ENCODE measurements around the gene PLEKHH3.

PLEKHH3 gene, protein sequence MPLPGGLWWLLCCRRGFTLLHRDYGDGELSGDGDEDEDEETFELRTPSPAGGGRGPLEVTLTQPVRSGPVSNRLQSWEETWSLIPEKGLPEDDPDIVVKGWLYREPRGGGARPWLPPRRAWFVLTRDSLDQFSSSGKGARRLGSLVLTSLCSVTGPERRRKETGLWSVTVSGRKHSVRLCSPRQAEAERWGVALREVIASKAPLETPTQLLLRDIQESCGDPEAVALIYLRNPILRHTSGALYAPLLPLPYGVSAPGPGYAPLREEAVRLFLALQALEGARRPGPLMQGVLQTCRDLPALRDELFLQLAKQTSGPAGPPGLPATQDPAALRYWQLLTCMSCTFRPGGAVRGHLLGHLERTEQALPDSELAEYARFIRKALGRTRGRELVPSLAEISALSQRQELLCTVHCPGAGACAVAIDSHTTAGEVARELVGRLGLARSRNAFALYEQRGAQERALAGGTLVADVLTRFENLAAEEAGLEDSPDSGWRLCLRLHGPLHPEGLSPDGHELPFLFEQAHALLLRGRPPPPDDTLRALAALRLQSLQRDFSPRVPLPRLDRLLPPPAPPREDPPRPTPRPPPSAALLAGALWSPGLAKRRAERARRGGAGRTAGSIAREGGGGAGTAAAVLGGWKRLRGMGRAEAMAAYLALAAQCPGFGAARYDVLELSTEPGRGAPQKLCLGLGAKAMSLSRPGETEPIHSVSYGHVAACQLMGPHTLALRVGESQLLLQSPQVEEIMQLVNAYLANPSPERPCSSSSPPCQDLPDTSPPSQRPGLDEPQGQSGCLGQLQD

DNA sequence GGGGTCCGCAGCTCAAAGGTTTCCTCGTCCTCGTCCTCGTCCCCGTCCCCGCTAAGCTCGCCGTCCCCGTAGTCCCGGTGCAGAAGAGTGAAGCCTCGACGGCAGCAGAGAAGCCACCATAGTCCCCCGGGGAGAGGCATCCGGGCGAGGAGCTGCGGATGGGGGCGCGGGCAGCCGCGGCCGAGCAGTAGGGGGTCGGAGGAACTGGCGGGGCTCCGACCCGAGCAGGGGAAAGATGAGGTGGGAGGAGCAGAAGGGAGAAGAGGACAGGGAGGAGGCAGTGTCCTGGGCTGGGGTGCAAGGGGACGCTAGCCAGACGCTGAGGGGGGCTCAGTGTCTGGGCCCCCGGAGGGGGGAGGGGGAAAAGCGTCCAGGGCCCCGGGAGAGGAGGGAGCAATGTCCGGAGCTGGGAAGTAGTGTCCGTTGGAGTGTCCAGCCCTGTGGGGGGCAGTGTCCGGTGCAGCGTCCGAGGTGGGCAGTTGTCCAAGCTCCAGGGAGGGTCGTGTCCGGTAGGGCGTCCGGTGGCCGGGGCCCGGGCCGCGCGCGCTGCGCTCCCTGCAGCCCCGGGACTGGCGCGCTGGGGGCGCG lies at the start of gene PLEKHH3:
TSS of gene PLEKHH3 (minus strand) at position 571 of the 588 bp plus-strand sequence. CDS start at position 140, 431 bp downstream.
- Histone ChIP-seq H3K79me2 (ENCODE audit: insufficient read depth, low read length) (peaks cover 5% of the 10 kb centered on the region; the same call in 1 of the 2 replicates), H3K4me1 (ENCODE audit: insufficient read depth, low read length, poor library complexity, severe bottlenecking) (peaks cover 37% of the 10 kb centered on the region), H3F3A (ENCODE audit: low read depth) (peaks cover 5% of the 10 kb centered on the region; the same call in 1 of the 2 replicates), H2AFZ (ENCODE audit: low read length) (peak within 1 kb of the TSS; percentile 91), H3K9me2 (replicated peaks; ENCODE audit: low read depth, low read length) (no peaks in the 10 kb centered on the region), H3K4me2 (ENCODE audit: low read depth, low read length, poor library complexity, severe bottlenecking) (peak within 1 kb of the TSS; percentile 96), H3K9ac (ENCODE audit: low read depth, low read length, poor library complexity, severe bottlenecking) (peak within 1 kb of the TSS; percentile 85), H4K20me1 (ENCODE audit: insufficient read depth, low read length, poor library complexity, severe bottlenecking) (peaks cover 10% of the 10 kb centered on the region), H3K36me3 (ENCODE audit: insufficient read depth, low read length) (no peaks in the 10 kb centered on the region), H3K9me3 (ENCODE audit: insufficient read depth, low read depth, low read length) (no peaks in the 10 kb centered on the region), H3K27me3 (ENCODE audit: insufficient read depth, low read length, poor library complexity, severe bottlenecking) (no peaks in the 10 kb centered on the region), H3K4me3 (ENCODE audit: low read length, poor library complexity, severe bottlenecking) (peak within 1 kb of the TSS; percentile 84)
- TF ChIP-seq, protein P1, sequence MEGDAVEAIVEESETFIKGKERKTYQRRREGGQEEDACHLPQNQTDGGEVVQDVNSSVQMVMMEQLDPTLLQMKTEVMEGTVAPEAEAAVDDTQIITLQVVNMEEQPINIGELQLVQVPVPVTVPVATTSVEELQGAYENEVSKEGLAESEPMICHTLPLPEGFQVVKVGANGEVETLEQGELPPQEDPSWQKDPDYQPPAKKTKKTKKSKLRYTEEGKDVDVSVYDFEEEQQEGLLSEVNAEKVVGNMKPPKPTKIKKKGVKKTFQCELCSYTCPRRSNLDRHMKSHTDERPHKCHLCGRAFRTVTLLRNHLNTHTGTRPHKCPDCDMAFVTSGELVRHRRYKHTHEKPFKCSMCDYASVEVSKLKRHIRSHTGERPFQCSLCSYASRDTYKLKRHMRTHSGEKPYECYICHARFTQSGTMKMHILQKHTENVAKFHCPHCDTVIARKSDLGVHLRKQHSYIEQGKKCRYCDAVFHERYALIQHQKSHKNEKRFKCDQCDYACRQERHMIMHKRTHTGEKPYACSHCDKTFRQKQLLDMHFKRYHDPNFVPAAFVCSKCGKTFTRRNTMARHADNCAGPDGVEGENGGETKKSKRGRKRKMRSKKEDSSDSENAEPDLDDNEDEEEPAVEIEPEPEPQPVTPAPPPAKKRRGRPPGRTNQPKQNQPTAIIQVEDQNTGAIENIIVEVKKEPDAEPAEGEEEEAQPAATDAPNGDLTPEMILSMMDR (conservative IDR thresholded peaks at IDR 0.05; ENCODE audit: low read length), result 0 out of 2 replicates have a peak, but pooled peaks have one; percentile 10
- TF ChIP-seq EZH2phosphoT487 (IDR thresholded peaks at IDR 0.05; ENCODE audit: borderline replicate concordance), result no peak

DNA sequence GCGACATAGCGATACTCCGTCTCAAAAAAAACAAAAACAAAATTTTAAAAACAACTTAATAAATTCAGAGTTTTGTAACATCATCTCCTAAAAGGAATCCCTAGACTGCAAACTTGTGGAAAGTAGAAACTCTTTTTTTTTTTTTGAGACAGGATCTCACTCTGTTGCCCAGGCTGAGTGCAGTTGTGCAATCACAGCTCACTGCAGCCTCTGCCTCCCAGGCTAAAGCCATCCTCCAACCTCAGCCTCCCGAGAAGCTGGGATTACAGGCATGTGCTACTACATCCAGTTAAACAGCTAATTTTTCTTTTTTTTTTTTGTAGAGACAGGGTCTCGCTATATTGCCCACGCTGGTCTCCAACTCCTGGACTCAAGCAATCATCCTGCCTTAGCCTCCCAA lies 48.3 kb upstream of the PLEKHH3 start:
- Histone ChIP-seq H2AFZ (ENCODE audit: low read length) (no peak overlapping the region), H3K4me2 (ENCODE audit: low read depth, low read length, poor library complexity, severe bottlenecking) (no peak overlapping the region), H3K4me1 (ENCODE audit: insufficient read depth, low read length, poor library complexity, severe bottlenecking) (no peaks in the 10 kb centered on the region), H3K79me2 (ENCODE audit: insufficient read depth, low read length) (no peaks in the 10 kb centered on the region), H3K27me3 (ENCODE audit: insufficient read depth, low read length, poor library complexity, severe bottlenecking) (no peaks in the 10 kb centered on the region), H3K9me2 (replicated peaks; ENCODE audit: low read depth, low read length) (no peaks in the 10 kb centered on the region), H3K9ac (ENCODE audit: low read depth, low read length, poor library complexity, severe bottlenecking) (no peak overlapping the region), H3F3A (ENCODE audit: low read depth) (no peaks in the 10 kb centered on the region), H3K4me3 (ENCODE audit: low read length, poor library complexity, severe bottlenecking) (no peak overlapping the region), H4K20me1 (ENCODE audit: insufficient read depth, low read length, poor library complexity, severe bottlenecking) (no peaks in the 10 kb centered on the region), H3K36me3 (ENCODE audit: insufficient read depth, low read length) (peaks cover 46% of the 10 kb centered on the region; the same call in 1 of the 2 replicates), H3K9me3 (ENCODE audit: insufficient read depth, low read depth, low read length) (no peaks in the 10 kb centered on the region)
- no peak for TF ChIP-seq EZH2phosphoT487 (IDR thresholded peaks at IDR 0.05; ENCODE audit: borderline replicate concordance)
- TF ChIP-seq, protein P1 (conservative IDR thresholded peaks at IDR 0.05; ENCODE audit: low read length), result no peak

DNA sequence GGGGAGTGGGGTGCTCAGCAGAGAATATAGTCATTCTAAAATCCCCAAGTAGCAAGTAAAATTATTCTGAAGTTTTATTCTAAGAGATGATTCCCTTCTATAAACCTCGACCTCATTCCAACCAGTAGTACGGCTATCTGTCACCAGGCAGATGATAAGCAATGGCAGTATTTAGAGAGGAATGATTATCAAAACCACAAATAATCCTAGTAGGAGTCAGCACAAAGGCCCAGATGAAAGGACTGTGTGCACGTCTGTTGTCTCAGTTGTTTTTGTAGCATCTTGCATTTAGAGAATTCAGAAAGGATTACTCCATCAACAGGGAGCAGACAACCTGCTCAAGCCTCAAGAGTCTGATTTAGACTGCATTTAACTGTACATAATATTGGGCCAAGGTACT lies 46.8 kb upstream of the PLEKHH3 start:
- H3K36me3 ChIP-seq (ENCODE audit: insufficient read depth, low read length), result peaks cover 51% of the 10 kb centered on the region; the same call in 1 of the 2 replicates
- H3K9ac ChIP-seq (ENCODE audit: low read depth, low read length, poor library complexity, severe bottlenecking), result no peak overlapping the region

More for the DNA sequence above, 46.8 kb upstream of the PLEKHH3 start:
- Histone ChIP-seq H3K27me3 (ENCODE audit: insufficient read depth, low read length, poor library complexity, severe bottlenecking) (no peaks in the 10 kb centered on the region), H3K9me3 (ENCODE audit: insufficient read depth, low read depth, low read length) (no peaks in the 10 kb centered on the region), H3F3A (ENCODE audit: low read depth) (no peaks in the 10 kb centered on the region), H3K79me2 (ENCODE audit: insufficient read depth, low read length) (no peaks in the 10 kb centered on the region), H2AFZ (ENCODE audit: low read length) (no peak overlapping the region), H3K9me2 (replicated peaks; ENCODE audit: low read depth, low read length) (no peaks in the 10 kb centered on the region), H4K20me1 (ENCODE audit: insufficient read depth, low read length, poor library complexity, severe bottlenecking) (no peaks in the 10 kb centered on the region), H3K4me1 (ENCODE audit: insufficient read depth, low read length, poor library complexity, severe bottlenecking) (no peaks in the 10 kb centered on the region), H3K4me3 (ENCODE audit: low read length, poor library complexity, severe bottlenecking) (no peak overlapping the region), H3K4me2 (ENCODE audit: low read depth, low read length, poor library complexity, severe bottlenecking) (no peak overlapping the region)
- TF ChIP-seq EZH2phosphoT487 (IDR thresholded peaks at IDR 0.05; ENCODE audit: borderline replicate concordance), result no peak
- TF ChIP-seq, protein P1 (conservative IDR thresholded peaks at IDR 0.05; ENCODE audit: low read length), result no peak

Measured in Loucy (cell line).